ENCODE measurements around the gene SPP1.
"Not testable (repeated sequence)": the region's sequence is repeated elsewhere in the genome, so short reads cannot be mapped to it uniquely, and the experiment has no call there.

Gene SPP1

GRCh38 chr4:88025868-88026661 is 50.6 kb downstream of the SPP1 start:
- not testable (repeated sequence) for DNase-seq (ENCODE audit: low read depth in 2 of 2)

GRCh38 chr4:88027611-88028608 is 52.4 kb downstream of the SPP1 start:
- no peak for DNase-seq (ENCODE audit: low read depth in 2 of 2)

- no peak for DNase-seq (ENCODE audit: low read depth in 2 of 2)
Measured at GRCh38 chr4:88028946-88029345, 53.4 kb downstream of the SPP1 start.

GRCh38 chr4:88029556-88029955 is 54.0 kb downstream of the SPP1 start:
- DNase-seq (ENCODE audit: low read depth in 2 of 2), result no peak

GRCh38 chr4:88030565-88031310 is 55.2 kb downstream of the SPP1 start:
- no peak for DNase-seq (ENCODE audit: low read depth in 2 of 2)

Data from activated CD4-positive, alpha-beta T cell treated with anti-CD3 and anti-CD28 coated beads for 24 hours (primary cell).